Right lobe of liver (tissue), 4 donors: ENCODE measurements around the gene WDR91.

Experiments used
- POLR2A ChIP-seq: fragments of 450-650 bp; IDR thresholded peaks from one replicate; pipeline ENCODE4 v1.6.1; 2017; ENCODE audit warnings: antibody characterized with exemption, mild to moderate bottlenecking
- TF ChIP-seq, protein P1 (sequence below), 4 donors: fragments of 200-600 bp in 3 of 4; fragments of 450-650 bp in 1 of 4; IDR thresholded peaks; one replicate each; pipeline versions ENCODE4 v1.5.1 to v1.8.0; 2016 to 2022; ENCODE audit warnings: antibody characterized with exemption in 4 of 4, mild to moderate bottlenecking in 2 of 4
- donor health status: DM: no; HTN: no; CAD: no.
- donor health status: DM: no; HTN: no; CAD: no.
- donor health status: DM: no; HTN: yes; CAD: no.

DNA sequence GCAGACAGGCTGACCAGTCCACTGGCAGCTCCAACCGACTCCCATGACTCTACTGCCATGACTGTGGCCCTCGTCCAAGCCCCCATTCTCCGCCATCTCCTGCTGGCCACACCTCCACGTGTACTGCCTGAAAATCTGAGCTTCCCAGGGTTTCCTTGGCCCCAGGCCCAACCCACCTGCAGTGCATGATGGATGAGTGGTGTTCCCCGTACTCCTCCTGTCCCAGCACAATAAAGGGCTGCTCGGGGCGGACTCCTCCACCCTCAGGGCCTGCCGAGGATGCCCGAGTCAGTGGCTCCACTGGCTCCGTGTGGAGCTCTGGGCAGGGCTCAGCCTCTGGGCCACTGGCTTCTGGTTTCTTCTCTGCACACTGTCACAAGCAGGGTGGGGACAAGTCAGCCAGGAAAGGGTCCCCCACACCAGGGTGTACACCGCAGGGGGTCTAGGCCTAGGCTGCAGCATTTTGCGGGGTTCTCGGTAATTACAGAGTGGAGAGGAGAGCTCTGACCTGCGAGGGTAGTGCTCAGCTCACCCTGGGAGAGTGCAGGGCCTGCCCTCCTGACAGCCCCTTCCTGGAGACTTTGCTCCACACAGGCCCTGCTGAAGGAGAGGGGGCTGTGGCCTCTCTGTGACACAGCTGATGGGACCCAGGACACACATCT lies 15.2 kb downstream of the WDR91 start:
- TF ChIP-seq, protein P1, sequence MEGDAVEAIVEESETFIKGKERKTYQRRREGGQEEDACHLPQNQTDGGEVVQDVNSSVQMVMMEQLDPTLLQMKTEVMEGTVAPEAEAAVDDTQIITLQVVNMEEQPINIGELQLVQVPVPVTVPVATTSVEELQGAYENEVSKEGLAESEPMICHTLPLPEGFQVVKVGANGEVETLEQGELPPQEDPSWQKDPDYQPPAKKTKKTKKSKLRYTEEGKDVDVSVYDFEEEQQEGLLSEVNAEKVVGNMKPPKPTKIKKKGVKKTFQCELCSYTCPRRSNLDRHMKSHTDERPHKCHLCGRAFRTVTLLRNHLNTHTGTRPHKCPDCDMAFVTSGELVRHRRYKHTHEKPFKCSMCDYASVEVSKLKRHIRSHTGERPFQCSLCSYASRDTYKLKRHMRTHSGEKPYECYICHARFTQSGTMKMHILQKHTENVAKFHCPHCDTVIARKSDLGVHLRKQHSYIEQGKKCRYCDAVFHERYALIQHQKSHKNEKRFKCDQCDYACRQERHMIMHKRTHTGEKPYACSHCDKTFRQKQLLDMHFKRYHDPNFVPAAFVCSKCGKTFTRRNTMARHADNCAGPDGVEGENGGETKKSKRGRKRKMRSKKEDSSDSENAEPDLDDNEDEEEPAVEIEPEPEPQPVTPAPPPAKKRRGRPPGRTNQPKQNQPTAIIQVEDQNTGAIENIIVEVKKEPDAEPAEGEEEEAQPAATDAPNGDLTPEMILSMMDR (IDR thresholded peaks at IDR 0.05) = no peak
- no peak for TF ChIP-seq POLR2A
